NB4 (cell line): Measurements from ENCODE around the gene OR2T10.
A peak's percentile ranks its signal among the peaks of the same experiment; 100 is the strongest.

Source experiments
- DNase-seq: peaks from one replicate; pipeline ENCODE4 v3.0.0; 2010; ENCODE audit warnings: low read depth
- H3K4me3 ChIP-seq: one replicate; pipeline ENCODE4 v1.5.1; 2011; ENCODE audit warnings: mild to moderate bottlenecking, low read depth, low read length, moderate library complexity
- MYC ChIP-seq: IDR thresholded peaks from 2 replicates; pipeline ENCODE4 v1.6.1; 2011; ENCODE audit warnings: low read depth, low read length
- POLR2A ChIP-seq: IDR thresholded peaks from 2 replicates; pipeline ENCODE4 v1.6.1; 2011; ENCODE audit warnings: mild to moderate bottlenecking; ENCODE audit not compliant: insufficient read length; ENCODE audit errors: extremely low read depth
- TF ChIP-seq, protein P1 (sequence below): IDR thresholded peaks from 2 replicates; pipeline ENCODE4 v1.6.1; 2011; ENCODE audit warnings: low read depth, low read length
- TF ChIP-seq, protein P2 (sequence below): IDR thresholded peaks from one replicate; pipeline ENCODE4 v1.5.1; 2012; ENCODE audit warnings: low read depth, low read length

OR2T10 gene

DNA sequence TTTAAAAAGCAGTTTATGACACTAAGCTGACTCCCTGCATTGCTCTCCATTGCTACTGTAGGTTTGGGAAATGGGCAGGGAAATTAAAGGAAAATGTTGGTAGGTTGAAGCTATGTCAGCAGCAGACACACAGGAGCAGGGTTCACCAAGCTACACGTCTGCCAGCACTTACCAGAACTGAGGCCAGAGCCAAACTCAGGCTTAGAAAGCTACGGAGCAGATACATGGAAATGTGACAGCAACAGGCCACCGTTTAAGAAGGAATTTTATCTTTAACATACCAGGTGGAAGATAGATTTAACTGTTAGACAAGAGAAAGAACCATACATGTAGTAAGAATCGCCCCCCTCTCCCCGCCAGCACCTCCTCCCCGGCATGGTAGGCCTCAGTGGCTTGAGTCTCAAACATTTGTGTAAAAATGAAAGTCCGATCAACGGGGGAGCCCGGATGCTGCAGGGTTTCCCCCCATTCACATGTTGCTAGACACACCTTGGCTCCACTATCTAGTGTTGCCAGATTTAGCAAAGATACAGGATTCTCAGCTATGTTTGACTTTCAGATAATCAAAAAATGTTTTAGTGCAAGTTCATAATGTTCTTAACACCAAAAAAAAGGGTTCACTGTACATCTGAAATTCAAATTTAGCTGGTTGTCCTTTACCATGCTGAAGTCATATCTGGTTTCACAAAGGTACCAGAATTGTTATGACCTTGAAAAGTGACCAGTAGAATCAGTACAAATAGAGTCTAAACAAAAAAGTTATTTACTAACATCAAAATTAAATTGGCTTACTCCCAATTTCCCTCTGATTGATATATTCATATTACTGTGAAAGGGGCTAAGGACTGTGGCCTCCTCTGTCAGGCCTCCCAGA is 30.7 kb upstream of the OR2T10 start:
- no peak overlapping the region for H3K4me3 ChIP-seq
- DNase-seq = no peak
- TF ChIP-seq, protein P1, sequence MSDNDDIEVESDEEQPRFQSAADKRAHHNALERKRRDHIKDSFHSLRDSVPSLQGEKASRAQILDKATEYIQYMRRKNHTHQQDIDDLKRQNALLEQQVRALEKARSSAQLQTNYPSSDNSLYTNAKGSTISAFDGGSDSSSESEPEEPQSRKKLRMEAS = no peak
- no peak for TF ChIP-seq POLR2A
- TF ChIP-seq, protein P2, sequence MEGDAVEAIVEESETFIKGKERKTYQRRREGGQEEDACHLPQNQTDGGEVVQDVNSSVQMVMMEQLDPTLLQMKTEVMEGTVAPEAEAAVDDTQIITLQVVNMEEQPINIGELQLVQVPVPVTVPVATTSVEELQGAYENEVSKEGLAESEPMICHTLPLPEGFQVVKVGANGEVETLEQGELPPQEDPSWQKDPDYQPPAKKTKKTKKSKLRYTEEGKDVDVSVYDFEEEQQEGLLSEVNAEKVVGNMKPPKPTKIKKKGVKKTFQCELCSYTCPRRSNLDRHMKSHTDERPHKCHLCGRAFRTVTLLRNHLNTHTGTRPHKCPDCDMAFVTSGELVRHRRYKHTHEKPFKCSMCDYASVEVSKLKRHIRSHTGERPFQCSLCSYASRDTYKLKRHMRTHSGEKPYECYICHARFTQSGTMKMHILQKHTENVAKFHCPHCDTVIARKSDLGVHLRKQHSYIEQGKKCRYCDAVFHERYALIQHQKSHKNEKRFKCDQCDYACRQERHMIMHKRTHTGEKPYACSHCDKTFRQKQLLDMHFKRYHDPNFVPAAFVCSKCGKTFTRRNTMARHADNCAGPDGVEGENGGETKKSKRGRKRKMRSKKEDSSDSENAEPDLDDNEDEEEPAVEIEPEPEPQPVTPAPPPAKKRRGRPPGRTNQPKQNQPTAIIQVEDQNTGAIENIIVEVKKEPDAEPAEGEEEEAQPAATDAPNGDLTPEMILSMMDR = no peak
- no peak for TF ChIP-seq MYC

DNA sequence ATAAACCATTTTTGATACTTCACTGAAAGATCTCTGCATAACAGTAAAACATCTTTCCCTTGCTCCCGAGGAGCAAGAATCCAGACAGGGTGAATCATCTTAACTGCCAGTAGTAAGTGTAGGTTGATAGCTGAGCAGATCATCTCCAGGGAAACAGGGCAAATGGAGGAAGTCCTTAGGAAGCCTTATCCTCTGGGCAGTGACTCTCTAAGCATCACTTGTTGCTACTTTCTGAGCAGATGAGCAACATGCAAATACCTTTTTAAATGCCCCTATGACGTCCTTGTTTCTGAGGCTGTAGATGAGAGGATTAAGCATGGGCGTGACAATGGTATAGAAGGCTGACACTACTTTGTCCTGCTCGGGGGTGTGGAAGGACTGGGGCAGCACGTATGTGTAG is 28.5 kb upstream of the OR2T10 start:
- TF ChIP-seq, protein P1 = no peak
- TF ChIP-seq POLR2A (no peak), MYC (no peak)
- TF ChIP-seq, protein P2 = no peak
- H3K4me3 ChIP-seq = no peak overlapping the region
- DNase-seq = no peak

DNA sequence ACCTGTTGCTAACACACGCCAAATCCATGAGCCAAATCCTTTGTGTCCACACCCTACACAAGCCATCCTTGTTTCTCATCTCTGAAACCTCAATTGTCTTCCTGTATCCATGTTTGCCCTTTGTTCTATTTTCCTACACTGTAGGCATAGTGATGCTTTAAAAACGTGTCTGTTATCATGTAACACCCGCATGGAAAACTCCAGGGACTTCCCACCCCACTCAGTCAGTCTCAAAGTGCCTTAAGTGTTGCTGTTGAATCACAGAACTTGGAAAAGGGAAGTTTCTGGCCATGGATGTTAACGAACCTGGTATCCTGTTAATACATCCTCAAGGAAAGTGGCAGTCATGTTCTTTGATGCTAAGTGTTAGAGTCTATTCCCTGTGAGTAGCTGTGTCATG is 27.7 kb upstream of the OR2T10 start:
- DNase-seq = no peak
- TF ChIP-seq, protein P2 = no peak
- TF ChIP-seq, protein P1 = no peak
- TF ChIP-seq POLR2A = no peak
- no peak for TF ChIP-seq MYC
- H3K4me3 ChIP-seq = no peak overlapping the region

DNA sequence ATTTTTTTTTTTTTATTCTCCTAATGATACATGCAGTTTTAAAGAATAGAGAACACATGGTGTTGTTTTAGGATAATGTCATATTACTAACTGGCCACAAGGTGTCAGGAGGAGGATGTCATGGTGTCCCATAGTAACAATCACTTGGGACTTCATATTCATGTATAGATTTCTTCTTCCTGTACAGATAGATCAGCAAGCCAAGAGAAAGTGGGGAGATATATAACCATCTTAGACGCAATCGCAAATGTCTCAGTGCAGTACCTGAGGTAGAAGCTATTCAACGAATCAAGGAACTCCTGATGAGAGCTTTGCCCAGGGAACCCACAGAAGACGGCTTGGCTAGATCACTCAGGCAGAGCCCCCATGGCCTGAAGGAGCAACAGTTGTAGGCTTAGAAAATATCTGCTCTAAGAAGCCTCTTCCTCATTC is 25.1 kb upstream of the OR2T10 start:
- DNase-seq = peak; percentile 75
- H3K4me3 ChIP-seq = no peak overlapping the region
- TF ChIP-seq, protein P1 = peak; percentile 73
- TF ChIP-seq, protein P2 = peak; percentile 45
- no peak for TF ChIP-seq POLR2A
- TF ChIP-seq MYC = 0 out of 2 replicates have a peak, but pooled peaks have one; percentile 52

DNA sequence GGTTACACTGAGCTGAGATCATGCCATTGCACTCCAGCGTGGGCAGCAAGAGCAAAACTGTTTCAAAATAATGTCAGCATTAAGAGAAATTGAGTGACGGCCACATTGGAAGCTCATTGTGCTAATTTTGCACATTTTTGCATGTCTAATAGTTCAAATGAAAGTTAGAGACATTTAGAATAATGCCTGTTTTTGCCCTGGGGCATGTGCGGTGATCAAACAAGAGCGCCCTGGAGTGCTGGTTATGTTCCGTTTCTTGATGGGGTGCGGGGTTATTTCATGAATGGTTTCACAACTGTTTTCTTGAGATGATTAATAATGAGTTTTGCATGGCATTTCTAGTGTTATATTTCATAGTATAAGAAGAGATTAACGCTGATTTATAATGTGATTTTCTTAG is 24.3 kb upstream of the OR2T10 start:
- DNase-seq = no peak
- H3K4me3 ChIP-seq = no peak overlapping the region
- TF ChIP-seq POLR2A (no peak), MYC (no peak)
- TF ChIP-seq, protein P1 = no peak
- TF ChIP-seq, protein P2 = no peak
